OCI-LY7 (cell line): ENCODE results near the gene GNMT.

ENCODE experiments used
- CTCF ChIP-seq: fragments of 200-600 bp; sonication (generic); conservative IDR thresholded peaks from 2 replicates; pipeline ENCODE4 v1.5.1; 2014; ENCODE audit warnings: mild to moderate bottlenecking, antibody characterized with exemption, low read length, moderate library complexity, mixed read lengths
- EZH2phosphoT487 ChIP-seq: fragments of 200-600 bp; sonication (generic); IDR thresholded peaks from 2 replicates; pipeline ENCODE4 v1.6.1; 2018; ENCODE audit warnings: low read depth, borderline replicate concordance, mild to moderate bottlenecking, mixed run types, antibody characterized with exemption, low read length, moderate library complexity, mixed read lengths

DNA sequence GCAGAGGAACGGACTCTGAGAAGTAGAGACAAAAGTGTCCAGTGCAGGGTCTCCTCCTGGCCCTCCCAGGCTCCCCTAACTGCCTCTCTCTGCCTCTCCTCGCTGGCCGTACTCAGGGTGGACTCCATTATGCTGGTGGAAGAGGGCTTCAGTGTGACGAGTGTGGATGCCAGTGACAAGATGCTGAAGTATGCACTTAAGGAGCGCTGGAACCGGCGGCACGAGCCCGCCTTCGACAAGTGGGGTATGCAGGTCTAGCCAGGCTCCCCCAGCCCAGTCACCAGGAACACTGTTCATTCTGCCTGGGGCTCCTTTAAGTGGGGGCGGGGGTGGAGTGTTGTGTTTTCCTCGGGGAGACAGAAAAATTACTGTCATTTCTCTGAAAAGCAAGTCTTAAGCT, 1.5 kb downstream of the GNMT start:
- TF ChIP-seq CTCF (no peak), EZH2phosphoT487 (no peak)
